ENCODE results near the gene C1QTNF5. TPM values are rescaled to one million over a fixed set of nuclear protein-coding genes. Genes with fewer than 3 reads are reported as not detected.
"Not testable (repeated sequence)": the region's sequence is repeated elsewhere in the genome, so short reads cannot be mapped to it uniquely, and the experiment has no call there.

The C1QTNF5 gene
- total RNA-seq (4.2 TPM), polyA plus RNA-seq (8.6 TPM)
- long read RNA-seq, donor 1: 0 reads
- long read RNA-seq, donor 2: 0 reads
- long read RNA-seq, donor 3, partial matches to known transcripts: 0 of 5 reads
- long read RNA-seq, donor 3, other reads (novel, unspliced or antisense): 0 of 5 reads
- long read RNA-seq, donor 4, partial matches to known transcripts: 0 of 2 reads
- long read RNA-seq, donor 4, other reads (novel, unspliced or antisense): 0 of 2 reads
- long read RNA-seq, donor 5, transcript C1QTNF5-203 (2 exons, 1,046 nt): major isoform, 9 of 14 reads
- long read RNA-seq, donor 5, partial matches to known transcripts: 0 of 14 reads
- long read RNA-seq, donor 5, other reads (novel, unspliced or antisense): 0 of 14 reads
- long read RNA-seq, donor 6, partial matches to known transcripts: 0 of 6 reads
- long read RNA-seq, donor 6, other reads (novel, unspliced or antisense): 0 of 6 reads
- long read RNA-seq, donor 7, partial matches to known transcripts: 0 of 1 reads
- long read RNA-seq, donor 7, other reads (novel, unspliced or antisense): 0 of 1 reads
- long read RNA-seq, donor 8, partial matches to known transcripts: 0 of 5 reads
- long read RNA-seq, donor 8, other reads (novel, unspliced or antisense): 0 of 5 reads
- long read RNA-seq, donor 9, partial matches to known transcripts: 0 of 2 reads
- long read RNA-seq, donor 9, other reads (novel, unspliced or antisense): 0 of 2 reads
- long read RNA-seq, donor 10, partial matches to known transcripts: 0 of 3 reads
- long read RNA-seq, donor 10, other reads (novel, unspliced or antisense): 0 of 3 reads

GRCh38 chr11:119340335-119341221, at the start of gene C1QTNF5:
Gene C1QTNF5 (minus strand): TSS chr11:119340883. CDS start chr11:119340397, 486 bp downstream.
- Histone ChIP-seq H3K4me1 (ENCODE audit: control insufficient read depth in 2 of 2, insufficient read depth in 2 of 2, low read length in 2 of 2) (peaks cover 7 to 29% of the 10 kb centered on the region in 2 donors), H3K4me3 (ENCODE audit: low read length in 2 of 2) (peak within 1 kb of the TSS in 1 of 2 donors; percentile 28), H3K36me3 (ENCODE audit: control insufficient read depth in 2 of 2, insufficient read depth in 2 of 2, low read length in 1 of 2) (peaks cover 6 to 9% of the 10 kb centered on the region in 2 donors), H3K9me3 (ENCODE audit: control insufficient read depth in 2 of 2, insufficient read depth in 1 of 2, low read length in 1 of 2) (peaks cover 2 to 9% of the 10 kb centered on the region in 2 donors), H3K27ac (ENCODE audit: low read depth in 1 of 2, low read length in 1 of 2) (peak within 1 kb of the TSS in 1 of 2 donors; percentile 11), H3K27me3 (ENCODE audit: control insufficient read depth in 2 of 2, insufficient read depth in 1 of 2, low read length in 1 of 2) (peaks cover 55 to 76% of the 10 kb centered on the region in 2 donors)
- 9% methylated on average over 53 of the region's 53 CpGs for WGBS
- DNase-seq (ENCODE audit: low read depth in 6 of 9, low spot score in 9 of 9): no peak

GRCh38 chr11:119389611-119390254, 49.0 kb upstream of the C1QTNF5 start:
- Histone ChIP-seq H3K4me3 (ENCODE audit: low read length in 2 of 2) (no peak overlapping the region), H3K9me3 (ENCODE audit: control insufficient read depth in 2 of 2, insufficient read depth in 1 of 2, low read length in 1 of 2) (no peaks in the 10 kb centered on the region), H3K4me1 (ENCODE audit: control insufficient read depth in 2 of 2, insufficient read depth in 2 of 2, low read length in 2 of 2) (no peaks in the 10 kb centered on the region), H3K27ac (ENCODE audit: low read depth in 1 of 2, low read length in 1 of 2) (no peak overlapping the region), H3K27me3 (ENCODE audit: control insufficient read depth in 2 of 2, insufficient read depth in 1 of 2, low read length in 1 of 2) (peaks cover 0 to 5% of the 10 kb centered on the region in 2 donors), H3K36me3 (ENCODE audit: control insufficient read depth in 2 of 2, insufficient read depth in 2 of 2, low read length in 1 of 2) (no peaks in the 10 kb centered on the region)
- 85% methylated on average over 5 of the region's 5 CpGs for WGBS
- DNase-seq (ENCODE audit: low read depth in 6 of 9, low spot score in 9 of 9): peak in 1 of 9 donors; percentile 21

- no peak for DNase-seq (ENCODE audit: low read depth in 6 of 9, low spot score in 9 of 9)
- no peaks in the 10 kb centered on the region for H3K4me1 ChIP-seq (ENCODE audit: control insufficient read depth in 2 of 2, insufficient read depth in 2 of 2, low read length in 2 of 2)
Observed at GRCh38 chr11:119388103-119388502, 47.4 kb upstream of the C1QTNF5 start.

GRCh38 chr11:119384332-119384731, 43.6 kb upstream of the C1QTNF5 start:
- Histone ChIP-seq H3K27me3 (ENCODE audit: control insufficient read depth in 2 of 2, insufficient read depth in 1 of 2, low read length in 1 of 2) (peaks cover 7 to 26% of the 10 kb centered on the region in 2 donors), H3K4me1 (ENCODE audit: control insufficient read depth in 2 of 2, insufficient read depth in 2 of 2, low read length in 2 of 2) (peaks cover 12 to 15% of the 10 kb centered on the region in 2 donors), H3K27ac (ENCODE audit: low read depth in 1 of 2, low read length in 1 of 2) (no peak overlapping the region), H3K36me3 (ENCODE audit: control insufficient read depth in 2 of 2, insufficient read depth in 2 of 2, low read length in 1 of 2) (no peaks in the 10 kb centered on the region), H3K4me3 (ENCODE audit: low read length in 2 of 2) (no peak overlapping the region), H3K9me3 (ENCODE audit: control insufficient read depth in 2 of 2, insufficient read depth in 1 of 2, low read length in 1 of 2) (no peaks in the 10 kb centered on the region)
- no peak for DNase-seq (ENCODE audit: low read depth in 6 of 9, low spot score in 9 of 9)
- WGBS: 92% methylated on average over 2 of the region's 2 CpGs

More at GRCh38 chr11:119388103-119388502, 47.4 kb upstream of the C1QTNF5 start:
- no peaks in the 10 kb centered on the region for H3K9me3 ChIP-seq (ENCODE audit: control insufficient read depth in 2 of 2, insufficient read depth in 1 of 2, low read length in 1 of 2)
- peaks cover 0 to 8% of the 10 kb centered on the region in 2 donors for H3K27me3 ChIP-seq (ENCODE audit: control insufficient read depth in 2 of 2, insufficient read depth in 1 of 2, low read length in 1 of 2)
- 94% methylated on average over 7 of the region's 7 CpGs for WGBS
- no peak overlapping the region for H3K4me3 ChIP-seq (ENCODE audit: low read length in 2 of 2)
- H3K36me3 ChIP-seq (ENCODE audit: control insufficient read depth in 2 of 2, insufficient read depth in 2 of 2, low read length in 1 of 2): no peaks in the 10 kb centered on the region
- H3K27ac ChIP-seq (ENCODE audit: low read depth in 1 of 2, low read length in 1 of 2): no peak overlapping the region

GRCh38 chr11:119382513-119382912, 41.8 kb upstream of the C1QTNF5 start:
- DNase-seq (ENCODE audit: low read depth in 6 of 9, low spot score in 9 of 9); H3K9me3 ChIP-seq (ENCODE audit: control insufficient read depth in 2 of 2, insufficient read depth in 1 of 2, low read length in 1 of 2); H3K4me3 ChIP-seq (ENCODE audit: low read length in 2 of 2); H3K36me3 ChIP-seq (ENCODE audit: control insufficient read depth in 2 of 2, insufficient read depth in 2 of 2, low read length in 1 of 2); H3K27ac ChIP-seq (ENCODE audit: low read depth in 1 of 2, low read length in 1 of 2): not testable (repeated sequence)
- WGBS: 93% methylated on average over 14 of the region's 14 CpGs
- Histone ChIP-seq H3K4me1 (ENCODE audit: control insufficient read depth in 2 of 2, insufficient read depth in 2 of 2, low read length in 2 of 2) (peaks cover 12 to 17% of the 10 kb centered on the region in 2 donors), H3K27me3 (ENCODE audit: control insufficient read depth in 2 of 2, insufficient read depth in 1 of 2, low read length in 1 of 2) (peaks cover 7 to 32% of the 10 kb centered on the region in 2 donors)

- H3K4me1 ChIP-seq (ENCODE audit: control insufficient read depth in 2 of 2, insufficient read depth in 2 of 2, low read length in 2 of 2): peaks cover 12 to 21% of the 10 kb centered on the region in 2 donors
- H3K36me3 ChIP-seq (ENCODE audit: control insufficient read depth in 2 of 2, insufficient read depth in 2 of 2, low read length in 1 of 2): no peaks in the 10 kb centered on the region
- no peak for DNase-seq (ENCODE audit: low read depth in 6 of 9, low spot score in 9 of 9)
- no peak overlapping the region for H3K27ac ChIP-seq (ENCODE audit: low read depth in 1 of 2, low read length in 1 of 2)
- peak overlapping the region; percentile 30 to 33 for H3K4me3 ChIP-seq (ENCODE audit: low read length in 2 of 2)
- WGBS: 12% methylated on average over 9 of the region's 9 CpGs
- H3K9me3 ChIP-seq (ENCODE audit: control insufficient read depth in 2 of 2, insufficient read depth in 1 of 2, low read length in 1 of 2): no peaks in the 10 kb centered on the region
- peaks cover 7 to 32% of the 10 kb centered on the region in 2 donors for H3K27me3 ChIP-seq (ENCODE audit: control insufficient read depth in 2 of 2, insufficient read depth in 1 of 2, low read length in 1 of 2)
Observed at GRCh38 chr11:119382101-119382500, 41.4 kb upstream of the C1QTNF5 start.

- Histone ChIP-seq H3K4me3 (ENCODE audit: low read length in 2 of 2) (peak within 1 kb of the TSS; percentile 40 to 51), H3K4me1 (ENCODE audit: control insufficient read depth in 2 of 2, insufficient read depth in 2 of 2, low read length in 2 of 2) (peaks cover 12 to 25% of the 10 kb centered on the region in 2 donors), H3K36me3 (ENCODE audit: control insufficient read depth in 2 of 2, insufficient read depth in 2 of 2, low read length in 1 of 2) (no peaks in the 10 kb centered on the region), H3K27ac (ENCODE audit: low read depth in 1 of 2, low read length in 1 of 2) (no peak within 1 kb of the TSS), H3K9me3 (ENCODE audit: control insufficient read depth in 2 of 2, insufficient read depth in 1 of 2, low read length in 1 of 2) (no peaks in the 10 kb centered on the region), H3K27me3 (ENCODE audit: control insufficient read depth in 2 of 2, insufficient read depth in 1 of 2, low read length in 1 of 2) (peaks cover 7 to 32% of the 10 kb centered on the region in 2 donors)
- WGBS: under 1% methylated on average over 54 of the region's 54 CpGs
- DNase-seq (ENCODE audit: low read depth in 6 of 9, low spot score in 9 of 9): peak; percentile 82 to 96 (median 93)
Observed at GRCh38 chr11:119381181-119381988, 40.7 kb upstream of the C1QTNF5 start, which contains the start of gene USP2. Gene USP2 (minus strand): TSS chr11:119381690. CDS start chr11:119373480, 8,210 bp downstream.
